Fibroblast of the aortic adventitia (primary cell): ENCODE results near the gene BEGAIN. TPM values are rescaled to one million over a fixed set of nuclear protein-coding genes. Genes with fewer than 3 reads are reported as not detected.

Experiments
- DNase-seq: peaks from one replicate; pipeline ENCODE4 v3.0.0-alpha.2; 2010; ENCODE audit warnings: low read depth
- H3K4me3 ChIP-seq: 2 replicates; pipeline ENCODE4 v1.5.1; 2011; ENCODE audit warnings: low read depth, mild to moderate bottlenecking, control low read depth, low read length, moderate library complexity
- CTCF ChIP-seq: IDR thresholded peaks from 2 replicates; pipeline ENCODE4 v1.5.1; 2011; ENCODE audit warnings: mild to moderate bottlenecking, low read length, control low read depth, inconsistent platforms; ENCODE audit not compliant: insufficient read depth
- total RNA-seq: library from RNA; depleted of rRNA; stranded (reverse); fragments of >200 nt; gene quantifications from 2 replicates; pipeline ENCODE4 v1.2.3, GENCODE V29; 2012; ENCODE audit warnings: low replicate concordance

The BEGAIN gene
- total RNA-seq, 1 donor = 0.18 TPM

GRCh38 chr14:100628225-100628624 lies 41.0 kb upstream of the BEGAIN start:
- DNase-seq = no peak
- no peak for TF ChIP-seq CTCF

DNA sequence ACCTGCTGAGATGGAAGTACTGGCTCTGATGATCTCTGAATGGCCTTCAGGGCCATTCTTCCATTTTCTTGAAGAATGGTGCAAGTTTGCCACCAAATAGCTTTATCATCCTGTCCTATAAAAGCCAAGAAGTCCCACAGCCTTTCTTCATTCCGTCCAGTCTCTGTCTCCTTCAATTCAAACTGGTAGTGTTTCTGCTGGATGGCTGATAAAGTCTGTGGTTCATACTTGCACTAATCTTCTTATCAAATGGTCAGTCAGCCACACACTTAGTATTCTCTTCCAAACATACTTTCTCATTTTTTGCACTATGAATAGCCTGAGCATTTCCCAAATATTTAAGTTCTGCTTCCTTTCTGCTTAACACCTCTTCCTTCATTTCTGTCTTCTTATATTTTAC lies 39.4 kb upstream of the BEGAIN start:
- no peak for DNase-seq
- no peak overlapping the region for H3K4me3 ChIP-seq
- no peak for TF ChIP-seq CTCF

More at GRCh38 chr14:100628225-100628624, 41.0 kb upstream of the BEGAIN start:
- no peak overlapping the region for H3K4me3 ChIP-seq

DNA sequence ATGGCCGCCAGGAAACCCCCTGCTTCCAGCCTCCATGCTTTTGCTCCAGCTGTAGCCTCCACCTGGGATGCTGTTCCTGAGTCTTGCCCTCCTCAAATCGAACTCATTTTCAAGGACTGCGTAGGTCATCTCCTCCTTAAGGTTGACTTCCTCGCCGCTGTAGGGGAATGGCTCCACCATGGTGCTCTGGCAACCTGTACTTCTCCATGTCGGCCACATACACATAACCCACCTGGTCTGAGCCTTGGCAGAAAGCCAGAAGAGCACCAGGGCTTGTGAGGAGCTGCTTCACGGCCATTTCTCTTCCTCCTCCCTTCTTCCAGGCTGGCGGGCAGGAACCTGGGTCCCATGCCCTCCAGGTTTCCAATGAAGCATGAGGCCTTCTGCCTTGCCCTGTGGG lies 36.7 kb upstream of the BEGAIN start:
- TF ChIP-seq CTCF = no peak
- H3K4me3 ChIP-seq = no peak overlapping the region
- DNase-seq = no peak

DNA sequence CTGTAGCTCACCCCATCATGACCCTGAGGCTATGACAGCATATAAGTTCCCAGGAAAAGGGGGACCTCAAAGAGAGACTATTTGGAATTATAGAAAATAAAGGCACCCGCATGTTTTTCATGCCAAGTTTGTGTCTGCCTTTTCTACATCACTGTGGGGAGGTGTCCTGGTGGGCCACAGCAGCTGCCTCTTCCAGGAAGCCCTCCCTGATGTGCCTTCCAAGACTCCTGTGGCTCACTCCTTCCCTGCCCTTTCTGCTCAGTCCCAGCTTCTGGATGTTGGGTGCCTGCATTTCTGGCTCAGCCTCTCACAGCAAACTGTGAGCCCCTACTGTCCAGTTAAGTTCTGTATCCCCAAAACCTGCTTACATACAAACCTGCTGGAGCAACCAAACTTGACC lies 36.3 kb upstream of the BEGAIN start:
- no peak overlapping the region for H3K4me3 ChIP-seq
- no peak for DNase-seq
- no peak for TF ChIP-seq CTCF

- DNase-seq = no peak
- H3K4me3 ChIP-seq = no peak overlapping the region
- no peak for TF ChIP-seq CTCF
Observed at GRCh38 chr14:100622708-100623485, 35.7 kb upstream of the BEGAIN start.

DNA sequence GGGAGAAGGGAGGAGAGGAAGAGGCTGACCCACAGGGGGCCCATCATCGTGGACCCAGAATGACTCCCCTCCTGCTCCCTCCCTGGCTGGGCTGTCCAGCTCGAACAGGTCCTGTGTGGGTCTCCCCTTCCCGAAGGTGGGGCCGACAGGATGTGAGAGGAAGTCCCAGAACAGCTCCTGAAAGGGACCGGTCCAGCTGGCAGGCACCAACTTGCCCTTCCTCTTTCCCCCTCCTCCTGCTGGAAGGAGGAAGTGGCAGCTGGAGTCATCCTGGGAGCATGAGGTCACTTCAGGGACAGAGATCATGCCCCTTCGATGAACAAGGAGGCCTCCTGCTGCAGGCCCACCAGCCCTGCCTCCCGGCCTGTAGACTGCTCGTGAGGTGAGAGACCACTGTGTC lies 35.0 kb upstream of the BEGAIN start:
- no peak overlapping the region for H3K4me3 ChIP-seq
- TF ChIP-seq CTCF = no peak
- no peak for DNase-seq

DNA sequence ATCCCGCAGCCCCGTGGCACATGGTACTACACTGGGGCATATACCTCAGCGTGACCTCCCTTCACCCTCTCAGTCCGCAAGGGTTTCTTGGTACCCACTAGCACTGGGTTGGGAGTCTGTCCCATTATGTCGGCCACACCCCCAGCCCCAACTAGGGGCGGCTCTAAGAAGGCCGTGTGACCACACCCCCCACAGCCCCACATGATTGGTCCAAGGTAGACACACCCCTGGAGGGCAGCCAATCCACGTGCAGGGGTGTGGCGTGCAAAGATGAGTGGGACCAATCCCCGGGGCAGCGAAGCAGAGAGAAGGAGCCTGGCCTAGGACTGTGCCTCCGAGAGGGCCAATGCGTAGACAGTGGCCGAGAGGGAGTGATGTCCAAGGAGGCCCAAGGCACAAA lies 34.6 kb upstream of the BEGAIN start:
- no peak overlapping the region for H3K4me3 ChIP-seq
- TF ChIP-seq CTCF = no peak
- DNase-seq = no peak
